Cerebellar cortex (tissue), 1 donor: ENCODE measurements around the gene CLIC4.
"Not testable (repeated sequence)": the region's sequence is repeated elsewhere in the genome, so short reads cannot be mapped to it uniquely, and the experiment has no call there.

Source experiments
- DNase-seq: peaks from one replicate; pipeline ENCODE4 v3.0.0-alpha.2; 2015; ENCODE audit warnings: low spot score

The CLIC4 gene

GRCh38 chr1:24775348-24775747 is 30.1 kb downstream of the CLIC4 start:
- DNase-seq, result no peak

- no peak for DNase-seq
Measured at GRCh38 chr1:24775916-24776315, 30.7 kb downstream of the CLIC4 start.

GRCh38 chr1:24776821-24777220 is 31.6 kb downstream of the CLIC4 start:
- no peak for DNase-seq

GRCh38 chr1:24778141-24778540 is 32.9 kb downstream of the CLIC4 start:
- DNase-seq, result no peak

GRCh38 chr1:24779199-24779598 is 34.0 kb downstream of the CLIC4 start:
- not testable (repeated sequence) for DNase-seq

GRCh38 chr1:24779689-24780464 is 34.6 kb downstream of the CLIC4 start:
- DNase-seq, result no peak

GRCh38 chr1:24780626-24781025 is 35.4 kb downstream of the CLIC4 start:
- not testable (repeated sequence) for DNase-seq

- no peak for DNase-seq
Measured at GRCh38 chr1:24782689-24783088, 37.4 kb downstream of the CLIC4 start.

GRCh38 chr1:24783713-24784112 is 38.5 kb downstream of the CLIC4 start:
- DNase-seq, result no peak

- DNase-seq, result no peak
Measured at GRCh38 chr1:24786191-24786590, 40.9 kb downstream of the CLIC4 start.

- DNase-seq, result no peak
Measured at GRCh38 chr1:24790490-24790889, 45.2 kb downstream of the CLIC4 start.

GRCh38 chr1:24793447-24794129 is 48.3 kb downstream of the CLIC4 start:
- no peak for DNase-seq

- DNase-seq, result not testable (repeated sequence)
Measured at GRCh38 chr1:24794130-24794502, 48.9 kb downstream of the CLIC4 start.

- DNase-seq, result no peak
Measured at GRCh38 chr1:24795236-24795635, 50.0 kb downstream of the CLIC4 start.

- no peak for DNase-seq
Measured at GRCh38 chr1:24796524-24796923, 51.3 kb downstream of the CLIC4 start.

- not testable (repeated sequence) for DNase-seq
Measured at GRCh38 chr1:24799242-24799641, 54.0 kb downstream of the CLIC4 start.

- DNase-seq, result no peak
Measured at GRCh38 chr1:24801176-24801575, 55.9 kb downstream of the CLIC4 start.

GRCh38 chr1:24803220-24803619 is 58.0 kb downstream of the CLIC4 start:
- DNase-seq, result no peak

GRCh38 chr1:24803987-24804530 is 58.8 kb downstream of the CLIC4 start:
- DNase-seq, result no peak

- no peak for DNase-seq
Measured at GRCh38 chr1:24805534-24806301, 60.5 kb downstream of the CLIC4 start.

GRCh38 chr1:24806588-24806987 is 61.3 kb downstream of the CLIC4 start:
- DNase-seq, result no peak

- not testable (repeated sequence) for DNase-seq
Measured at GRCh38 chr1:24811494-24811893, 66.2 kb downstream of the CLIC4 start.
